PC-9 (cell line): Measurements from ENCODE around the gene MAP2K4. TPM values are rescaled to one million over a fixed set of nuclear protein-coding genes. Genes with fewer than 3 reads are reported as not detected.
A peak's percentile ranks its signal among the peaks of the same experiment; 100 is the strongest.

Experiments used
- BruUV-seq: library from RNA; stranded (reverse); fragments of 400-500 nt; replicated peaks from 2 replicates; lab custom pipeline; 2021; lab: Mats Ljungman, UMichigan
- CTCF ChIA-PET: fragments of 300-600 bp; sonication (Branson Sonifier 250); formaldehyde crosslinking; loops from one replicate; lab custom pipeline; 2022; ENCODE audit warnings: antibody characterized with exemption; lab: Charles Lee
- POLR2A ChIA-PET: fragments of 300-600 bp; sonication (Branson Sonifier 250); formaldehyde crosslinking; loops from one replicate; lab custom pipeline; 2022; ENCODE audit warnings: antibody characterized with exemption; ENCODE audit not compliant: unreplicated experiment; lab: Charles Lee
- DNase-seq, 2 experiments: peaks; one replicate each; pipeline versions ENCODE4 v3.0.0 to v3.0.0-alpha.2; 2015 to 2022; ENCODE audit warnings: mixed read lengths in 1 of 2
- H2AFZ ChIP-seq: fragments of 200-600 bp; sonication (generic); 2 replicates; pipeline ENCODE4 v1.8.1; 2017; ENCODE audit warnings: antibody characterized with exemption
- H3F3A ChIP-seq: fragments of 200-600 bp; sonication (generic); 2 replicates; pipeline ENCODE4 v1.8.1; 2017; ENCODE audit warnings: antibody characterized with exemption, mild to moderate bottlenecking, low read depth; ENCODE audit not compliant: insufficient read depth
- H3K27ac ChIP-seq: fragments of 200-600 bp; sonication (generic); 2 replicates; pipeline ENCODE4 v1.6.1; 2016; ENCODE audit warnings: mixed run types
- H3K27me3 ChIP-seq: fragments of 200-600 bp; sonication (generic); 2 replicates; pipeline ENCODE4 v1.6.1; 2016; ENCODE audit warnings: low read depth, mixed run types; ENCODE audit not compliant: insufficient read depth
- H3K36me3 ChIP-seq: fragments of 200-600 bp; sonication (generic); 2 replicates; pipeline ENCODE4 v1.6.1; 2016; ENCODE audit warnings: low read depth, mixed run types
- H3K4me1 ChIP-seq: fragments of 200-600 bp; sonication (generic); replicated peaks from 2 replicates; pipeline ENCODE4 v1.6.1; 2016; ENCODE audit warnings: mixed run types; ENCODE audit not compliant: insufficient read depth
- H3K4me2 ChIP-seq: fragments of 200-600 bp; sonication (generic); 2 replicates; pipeline ENCODE4 v1.6.1; 2017; ENCODE audit warnings: mixed run types
- H3K4me3 ChIP-seq: fragments of 200-600 bp; sonication (generic); 2 replicates; pipeline ENCODE4 v1.6.1; 2016; ENCODE audit warnings: mixed run types
- H3K79me2 ChIP-seq: fragments of 200-600 bp; sonication (generic); 2 replicates; pipeline ENCODE4 v1.6.1; 2017; ENCODE audit warnings: low read depth, mixed run types
- H3K9me2 ChIP-seq: fragments of 200-600 bp; sonication (generic); 2 replicates; pipeline ENCODE4 v1.8.1; 2017; ENCODE audit warnings: mild to moderate bottlenecking; ENCODE audit not compliant: insufficient read depth
- H3K9me3 ChIP-seq: fragments of 200-600 bp; sonication (generic); 2 replicates; pipeline ENCODE4 v1.8.1; 2016; ENCODE audit warnings: low read depth; ENCODE audit not compliant: insufficient read depth
- H4K20me1 ChIP-seq: fragments of 200-600 bp; sonication (generic); 2 replicates; pipeline ENCODE4 v1.8.1; 2017; ENCODE audit not compliant: insufficient read depth
- CTCF ChIP-seq: fragments of 200-600 bp; sonication (generic); conservative IDR thresholded peaks from 2 replicates; pipeline ENCODE4 v1.6.1; 2017; ENCODE audit warnings: mixed run types, antibody characterized with exemption, mild to moderate bottlenecking, moderate library complexity
- EZH2 ChIP-seq: fragments of 200-600 bp; sonication (generic); IDR thresholded peaks from 2 replicates; pipeline ENCODE4 v1.8.0; 2017; ENCODE audit warnings: antibody characterized with exemption, low read depth
- intact Hi-C: fragments of 100-400 bp; cut with micrococcal nuclease; formaldehyde crosslinking; loops from one replicate; pipeline ENCODE4 v1.10.0; 2022; ENCODE audit not compliant: unreplicated experiment
- total RNA-seq: library from RNA; stranded (reverse); gene quantifications from 2 replicates; pipeline ENCODE4 v1.2.3, GENCODE V29; 2021

Gene MAP2K4
- total RNA-seq, 1 experiment from 2014 or later = 44.3 TPM

- Histone ChIP-seq H3F3A (no peaks in the 10 kb centered on the region; the same call in 1 of the 2 replicates), H3K4me2 (no peak overlapping the region), H3K9me3 (no peaks in the 10 kb centered on the region; the same call in 1 of the 2 replicates), H3K4me1 (no peaks in the 10 kb centered on the region), H3K27ac (no peak overlapping the region), H3K79me2 (peaks cover 88% of the 10 kb centered on the region), H4K20me1 (peaks cover 4% of the 10 kb centered on the region), H3K27me3 (no peaks in the 10 kb centered on the region), H3K9me2 (no peaks in the 10 kb centered on the region), H3K36me3 (no peaks in the 10 kb centered on the region), H2AFZ (no peak overlapping the region), H3K4me3 (no peak overlapping the region)
- DNase-seq = peak in 1 of 2 experiments; percentile 34
- ChIA-PET POLR2A (interaction anchor here (0.6 to 1.5 kb wide), 2 partner anchors 29 to 54 kb away, joined by 8 to 14 read pairs; partner anchors contain the start of gene MAP2K4), CTCF (interaction anchor here (0.6 kb wide), 1 partner anchor 52 kb away, joined by 3 read pairs; the partner anchor contains the start of gene ZNF18)
- intact Hi-C loops = loop anchor here (2.0 kb wide), 1 partner anchor 52 kb away; the partner anchor contains the start of gene ZNF18
- BruUV-seq = no TSS peak
- TF ChIP-seq CTCF = no peak
- TF ChIP-seq EZH2 = no peak
Observed at GRCh38 chr17:12048843-12049473, 28.3 kb downstream of the MAP2K4 start.

- peaks cover 4% of the 10 kb centered on the region for H4K20me1 ChIP-seq
- intact Hi-C loops = no loop called here
- DNase-seq = no peak
- peaks cover 70% of the 10 kb centered on the region for H3K79me2 ChIP-seq
- no peaks in the 10 kb centered on the region for H3K4me1 ChIP-seq
- H2AFZ ChIP-seq = no peak overlapping the region
- no peaks in the 10 kb centered on the region for H3K36me3 ChIP-seq
- no TSS peak for BruUV-seq
- H3K4me3 ChIP-seq = no peak overlapping the region
- CTCF ChIA-PET = no interaction called here
- no peaks in the 10 kb centered on the region for H3K9me2 ChIP-seq
- TF ChIP-seq CTCF (no peak), EZH2 (no peak)
- H3K27ac ChIP-seq = no peak overlapping the region
- no peaks in the 10 kb centered on the region; the same call in 1 of the 2 replicates for H3F3A ChIP-seq
- no peak overlapping the region for H3K4me2 ChIP-seq
- H3K27me3 ChIP-seq = no peaks in the 10 kb centered on the region
- H3K9me3 ChIP-seq = no peaks in the 10 kb centered on the region; the same call in 1 of the 2 replicates
- POLR2A ChIA-PET = no interaction called here
Observed at GRCh38 chr17:12050646-12051225, 30.1 kb downstream of the MAP2K4 start.

- peaks cover 4% of the 10 kb centered on the region; the same call in 1 of the 2 replicates for H4K20me1 ChIP-seq
- CTCF ChIA-PET = interaction anchor here (0.6 to 0.7 kb wide), 2 partner anchors 28 to 39 kb away, joined by 3 read pairs; no protein-coding TSS in a partner anchor
- H3K9me2 ChIP-seq = no peaks in the 10 kb centered on the region
- H3F3A ChIP-seq = no peaks in the 10 kb centered on the region
- no peaks in the 10 kb centered on the region for H3K36me3 ChIP-seq
- no peak for DNase-seq
- BruUV-seq = no TSS peak
- H3K4me3 ChIP-seq = no peak overlapping the region
- no peak overlapping the region for H3K27ac ChIP-seq
- no peak overlapping the region for H2AFZ ChIP-seq
- H3K79me2 ChIP-seq = peaks cover 44% of the 10 kb centered on the region
- no peak overlapping the region for H3K4me2 ChIP-seq
- TF ChIP-seq CTCF (no peak), EZH2 (no peak)
- no peaks in the 10 kb centered on the region for H3K9me3 ChIP-seq
- POLR2A ChIA-PET = interaction anchor here (0.6 kb wide), 1 partner anchor 1322 kb away, joined by 5 read pairs; no protein-coding TSS in a partner anchor
- intact Hi-C loops = no loop called here
- H3K4me1 ChIP-seq = no peaks in the 10 kb centered on the region
- H3K27me3 ChIP-seq = no peaks in the 10 kb centered on the region
Observed at GRCh38 chr17:12053552-12053951, 32.9 kb downstream of the MAP2K4 start.
